SK-N-SH treated with all-trans-retinoic acid at 6 μM for 48 hours (cell line): Measurements from ENCODE around the gene SPOCK1.

ENCODE experiments used
- ATAC-seq: fragments of 200-7000 bp; cut with Tn5 transposase; 3 replicates; pipeline ENCODE4 v1.9.1; 2020; ENCODE audit warnings: mild to moderate bottlenecking, moderate library complexity
- ARNTL ChIP-seq: fragments of 450-650 bp; formaldehyde crosslinking; IDR thresholded peaks from 2 replicates; pipeline ENCODE4 v1.5.0; 2020; ENCODE audit warnings: low read depth, mild to moderate bottlenecking, moderate library complexity, borderline replicate concordance
- BACH2 ChIP-seq: fragments of 250-450 bp; sonication (Bioruptor Pico); IDR thresholded peaks from 2 replicates; pipeline ENCODE4 v1.9.0; 2021; ENCODE audit warnings: mild to moderate bottlenecking, borderline replicate concordance
- CSDC2 ChIP-seq: fragments of 250-450 bp; sonication (Bioruptor Pico); IDR thresholded peaks from 2 replicates; pipeline ENCODE4 v1.5.0; 2020; ENCODE audit warnings: mild to moderate bottlenecking, moderate library complexity
- ESRRG ChIP-seq: fragments of 250-450 bp; sonication (Bioruptor Pico); IDR thresholded peaks from 2 replicates; pipeline ENCODE4 v1.6.1; 2021; ENCODE audit warnings: mild to moderate bottlenecking
- GLIS3 ChIP-seq: fragments of 250-450 bp; sonication (Bioruptor Pico); IDR thresholded peaks from 2 replicates; pipeline ENCODE4 v1.5.0; 2020; ENCODE audit warnings: mild to moderate bottlenecking, moderate library complexity
- ISL1 ChIP-seq: fragments of 250-450 bp; sonication (Bioruptor Pico); IDR thresholded peaks from 2 replicates; pipeline ENCODE4 v2.1.2; 2022; ENCODE audit warnings: mild to moderate bottlenecking, moderate library complexity
- OSR1 ChIP-seq: fragments of 250-450 bp; sonication (Bioruptor Pico); IDR thresholded peaks from 2 replicates; pipeline ENCODE4 v1.8.0; 2022; ENCODE audit warnings: moderate library complexity, mild to moderate bottlenecking, inconsistent platforms
- PATZ1 ChIP-seq: fragments of 250-450 bp; sonication (Bioruptor Pico); IDR thresholded peaks from 2 replicates; pipeline ENCODE4 v1.8.0; 2020; ENCODE audit warnings: mild to moderate bottlenecking, moderate library complexity, borderline replicate concordance
- PPARA ChIP-seq: fragments of 250-450 bp; sonication (Bioruptor Pico); IDR thresholded peaks from 2 replicates; pipeline ENCODE4 v1.5.0; 2020; ENCODE audit warnings: mild to moderate bottlenecking, borderline replicate concordance
- RARB ChIP-seq: fragments of 250-450 bp; sonication (Bioruptor Pico); IDR thresholded peaks from 2 replicates; pipeline ENCODE4 v1.8.0; 2021; ENCODE audit warnings: mild to moderate bottlenecking, moderate library complexity
- SNAI2 ChIP-seq: fragments of 250-450 bp; sonication (Bioruptor Pico); IDR thresholded peaks from 2 replicates; pipeline ENCODE4 v1.5.0; 2020; ENCODE audit warnings: mild to moderate bottlenecking, moderate library complexity
- TCF4 ChIP-seq: fragments of 250-450 bp; sonication (Bioruptor Pico); IDR thresholded peaks from 2 replicates; pipeline ENCODE4 v1.8.0; 2021; ENCODE audit warnings: mild to moderate bottlenecking, moderate library complexity, borderline replicate concordance
- TOX ChIP-seq: fragments of 250-450 bp; sonication (Bioruptor Pico); IDR thresholded peaks from 2 replicates; pipeline ENCODE4 v1.8.0; 2021; ENCODE audit warnings: mild to moderate bottlenecking, moderate library complexity, borderline replicate concordance
- TSHZ2 ChIP-seq: fragments of 250-450 bp; sonication (Bioruptor Pico); IDR thresholded peaks from 2 replicates; pipeline ENCODE4 v1.5.0; 2020; ENCODE audit warnings: mild to moderate bottlenecking, moderate library complexity
- ZC3H10 ChIP-seq: fragments of 250-450 bp; sonication (Bioruptor Pico); IDR thresholded peaks from 2 replicates; pipeline ENCODE4 v1.5.1; 2021; ENCODE audit warnings: mild to moderate bottlenecking, moderate library complexity
- ZFP30 ChIP-seq: fragments of 450-650 bp; formaldehyde crosslinking; IDR thresholded peaks from 2 replicates; pipeline ENCODE4 v1.5.0; 2022; ENCODE audit warnings: mild to moderate bottlenecking, moderate library complexity
- ZNF565 ChIP-seq: fragments of 450-650 bp; formaldehyde crosslinking; conservative IDR thresholded peaks from 2 replicates; pipeline ENCODE4 v1.5.0; 2020; ENCODE audit warnings: low read depth, mild to moderate bottlenecking, moderate library complexity
- ZNF70 ChIP-seq: fragments of 450-650 bp; formaldehyde crosslinking; IDR thresholded peaks from 2 replicates; pipeline ENCODE4 v1.5.0; 2020; ENCODE audit warnings: mild to moderate bottlenecking, moderate library complexity
- ZNF8 ChIP-seq: fragments of 450-650 bp; formaldehyde crosslinking; IDR thresholded peaks from 2 replicates; pipeline ENCODE4 v1.5.0; 2020; ENCODE audit warnings: mild to moderate bottlenecking, moderate library complexity
- TF ChIP-seq, protein P1 (sequence below): fragments of 250-450 bp; sonication (Bioruptor Pico); IDR thresholded peaks from 2 replicates; pipeline ENCODE4 v1.5.1; 2020; ENCODE audit warnings: low read depth, mild to moderate bottlenecking, moderate library complexity
- TF ChIP-seq, protein P2 (sequence below): fragments of 250-450 bp; sonication (Bioruptor Pico); IDR thresholded peaks from 2 replicates; pipeline ENCODE4 v1.5.1; 2021; ENCODE audit warnings: mild to moderate bottlenecking, moderate library complexity
- TF ChIP-seq, protein P3 (sequence below): fragments of 250-450 bp; sonication (Bioruptor Pico); IDR thresholded peaks from 2 replicates; pipeline ENCODE4 v1.8.0; 2021; ENCODE audit warnings: low read depth, mild to moderate bottlenecking, moderate library complexity, borderline replicate concordance

Gene SPOCK1

GRCh38 chr5:137212471-137212870, 286.7 kb downstream of the SPOCK1 start:
- TF ChIP-seq ZNF8 (CRISPR knock-in tag) (no peak), ESRRG (CRISPR knock-in tag) (no peak), ZFP30 (no peak), GLIS3 (CRISPR knock-in tag) (no peak), OSR1 (CRISPR knock-in tag) (no peak), ZC3H10 (CRISPR knock-in tag) (no peak), ISL1 (CRISPR knock-in tag) (no peak), ARNTL (CRISPR knock-in tag) (no peak), PPARA (CRISPR knock-in tag) (no peak), TSHZ2 (CRISPR knock-in tag) (no peak), TOX (CRISPR knock-in tag) (no peak), PATZ1 (CRISPR knock-in tag) (no peak), CSDC2 (CRISPR knock-in tag) (no peak), BACH2 (no peak), SNAI2 (CRISPR knock-in tag) (no peak)
- TF ChIP-seq, protein P1, sequence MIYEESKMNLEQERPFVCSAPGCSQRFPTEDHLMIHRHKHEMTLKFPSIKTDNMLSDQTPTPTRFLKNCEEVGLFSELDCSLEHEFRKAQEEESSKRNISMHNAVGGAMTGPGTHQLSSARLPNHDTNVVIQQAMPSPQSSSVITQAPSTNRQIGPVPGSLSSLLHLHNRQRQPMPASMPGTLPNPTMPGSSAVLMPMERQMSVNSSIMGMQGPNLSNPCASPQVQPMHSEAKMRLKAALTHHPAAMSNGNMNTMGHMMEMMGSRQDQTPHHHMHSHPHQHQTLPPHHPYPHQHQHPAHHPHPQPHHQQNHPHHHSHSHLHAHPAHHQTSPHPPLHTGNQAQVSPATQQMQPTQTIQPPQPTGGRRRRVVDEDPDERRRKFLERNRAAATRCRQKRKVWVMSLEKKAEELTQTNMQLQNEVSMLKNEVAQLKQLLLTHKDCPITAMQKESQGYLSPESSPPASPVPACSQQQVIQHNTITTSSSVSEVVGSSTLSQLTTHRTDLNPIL, result no peak
- TF ChIP-seq, protein P2, sequence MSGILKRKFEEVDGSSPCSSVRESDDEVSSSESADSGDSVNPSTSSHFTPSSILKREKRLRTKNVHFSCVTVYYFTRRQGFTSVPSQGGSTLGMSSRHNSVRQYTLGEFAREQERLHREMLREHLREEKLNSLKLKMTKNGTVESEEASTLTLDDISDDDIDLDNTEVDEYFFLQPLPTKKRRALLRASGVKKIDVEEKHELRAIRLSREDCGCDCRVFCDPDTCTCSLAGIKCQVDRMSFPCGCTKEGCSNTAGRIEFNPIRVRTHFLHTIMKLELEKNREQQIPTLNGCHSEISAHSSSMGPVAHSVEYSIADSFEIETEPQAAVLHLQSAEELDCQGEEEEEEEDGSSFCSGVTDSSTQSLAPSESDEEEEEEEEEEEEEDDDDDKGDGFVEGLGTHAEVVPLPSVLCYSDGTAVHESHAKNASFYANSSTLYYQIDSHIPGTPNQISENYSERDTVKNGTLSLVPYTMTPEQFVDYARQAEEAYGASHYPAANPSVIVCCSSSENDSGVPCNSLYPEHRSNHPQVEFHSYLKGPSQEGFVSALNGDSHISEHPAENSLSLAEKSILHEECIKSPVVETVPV (CRISPR knock-in tag), result no peak
- TF ChIP-seq, protein P3, sequence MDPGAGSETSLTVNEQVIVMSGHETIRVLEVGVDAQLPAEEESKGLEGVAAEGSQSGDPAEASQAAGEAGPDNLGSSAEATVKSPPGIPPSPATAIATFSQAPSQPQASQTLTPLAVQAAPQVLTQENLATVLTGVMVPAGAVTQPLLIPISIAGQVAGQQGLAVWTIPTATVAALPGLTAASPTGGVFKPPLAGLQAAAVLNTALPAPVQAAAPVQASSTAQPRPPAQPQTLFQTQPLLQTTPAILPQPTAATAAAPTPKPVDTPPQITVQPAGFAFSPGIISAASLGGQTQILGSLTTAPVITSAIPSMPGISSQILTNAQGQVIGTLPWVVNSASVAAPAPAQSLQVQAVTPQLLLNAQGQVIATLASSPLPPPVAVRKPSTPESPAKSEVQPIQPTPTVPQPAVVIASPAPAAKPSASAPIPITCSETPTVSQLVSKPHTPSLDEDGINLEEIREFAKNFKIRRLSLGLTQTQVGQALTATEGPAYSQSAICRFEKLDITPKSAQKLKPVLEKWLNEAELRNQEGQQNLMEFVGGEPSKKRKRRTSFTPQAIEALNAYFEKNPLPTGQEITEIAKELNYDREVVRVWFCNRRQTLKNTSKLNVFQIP (CRISPR knock-in tag), result no peak
- no peak for ATAC-seq

GRCh38 chr5:137209232-137209809, 289.8 kb downstream of the SPOCK1 start:
- TF ChIP-seq ISL1 (CRISPR knock-in tag) (no peak), ZFP30 (no peak), TSHZ2 (CRISPR knock-in tag) (no peak), ZNF565 (CRISPR knock-in tag) (no peak), OSR1 (CRISPR knock-in tag) (no peak), PPARA (CRISPR knock-in tag) (no peak), CSDC2 (CRISPR knock-in tag) (no peak), BACH2 (no peak), RARB (CRISPR knock-in tag) (no peak), TOX (CRISPR knock-in tag) (no peak), ZC3H10 (CRISPR knock-in tag) (no peak), GLIS3 (CRISPR knock-in tag) (no peak), ARNTL (CRISPR knock-in tag) (no peak), TCF4 (CRISPR knock-in tag) (no peak), ZNF70 (CRISPR knock-in tag) (no peak)
- TF ChIP-seq, protein P3 (CRISPR knock-in tag), result no peak
- TF ChIP-seq, protein P1, result no peak
- ATAC-seq, result no peak
